ENCODE results near the gene COBL. TPM values are rescaled to one million over a fixed set of nuclear protein-coding genes. Genes with fewer than 3 reads are reported as not detected.
A peak's percentile ranks its signal among the peaks of the same experiment; 100 is the strongest.

Gene COBL
- total RNA-seq, 1 donor from 2014 or later = 53.2 TPM

- H3K9ac ChIP-seq (ENCODE audit: low read depth in 1 of 3, low read length in 3 of 3) = no peak overlapping the region
- peaks cover 0 to 37% (median 19%) of the 10 kb centered on the region in 3 donors for H3K4me1 ChIP-seq (ENCODE audit: control insufficient read depth in 3 of 3, insufficient read depth in 3 of 3, low read length in 3 of 3)
- H3K36me3 ChIP-seq (ENCODE audit: control insufficient read depth in 3 of 3, insufficient read depth in 3 of 3, low read length in 3 of 3) = no peaks in the 10 kb centered on the region
- no peaks in the 10 kb centered on the region for H3K27me3 ChIP-seq (ENCODE audit: control insufficient read depth in 3 of 3, insufficient read depth in 3 of 3, low read length in 3 of 3)
- no peak overlapping the region for H3K27ac ChIP-seq (ENCODE audit: low read depth, low read length)
- no peak overlapping the region for H3K4me3 ChIP-seq (ENCODE audit: low read length in 3 of 3)
- H3K9me3 ChIP-seq (ENCODE audit: control insufficient read depth in 3 of 3, low read length in 3 of 3) = no peaks in the 10 kb centered on the region
Measured at GRCh38 chr7:51297986-51298385, 18.6 kb downstream of the COBL start.

- Histone ChIP-seq H3K9me3 (ENCODE audit: control insufficient read depth in 3 of 3, low read length in 3 of 3) (no peaks in the 10 kb centered on the region), H3K27me3 (ENCODE audit: control insufficient read depth in 3 of 3, insufficient read depth in 3 of 3, low read length in 3 of 3) (no peaks in the 10 kb centered on the region), H3K4me3 (ENCODE audit: low read length in 3 of 3) (no peak overlapping the region), H3K4me1 (ENCODE audit: control insufficient read depth in 3 of 3, insufficient read depth in 3 of 3, low read length in 3 of 3) (peaks cover 0 to 36% (median 17%) of the 10 kb centered on the region in 3 donors), H3K36me3 (ENCODE audit: control insufficient read depth in 3 of 3, insufficient read depth in 3 of 3, low read length in 3 of 3) (no peaks in the 10 kb centered on the region), H3K27ac (ENCODE audit: low read depth, low read length) (no peak overlapping the region), H3K9ac (ENCODE audit: low read depth in 1 of 3, low read length in 3 of 3) (no peak overlapping the region)
Measured at GRCh38 chr7:51295440-51296245, 21.0 kb downstream of the COBL start.

GRCh38 chr7:51292596-51292995 is 24.0 kb downstream of the COBL start:
- H3K36me3 ChIP-seq (ENCODE audit: control insufficient read depth in 3 of 3, insufficient read depth in 3 of 3, low read length in 3 of 3) = no peaks in the 10 kb centered on the region
- H3K27ac ChIP-seq (ENCODE audit: low read depth, low read length) = no peak overlapping the region
- no peak overlapping the region for H3K4me3 ChIP-seq (ENCODE audit: low read length in 3 of 3)
- no peak overlapping the region for H3K9ac ChIP-seq (ENCODE audit: low read depth in 1 of 3, low read length in 3 of 3)
- no peaks in the 10 kb centered on the region for H3K9me3 ChIP-seq (ENCODE audit: control insufficient read depth in 3 of 3, low read length in 3 of 3)
- no peaks in the 10 kb centered on the region for H3K27me3 ChIP-seq (ENCODE audit: control insufficient read depth in 3 of 3, insufficient read depth in 3 of 3, low read length in 3 of 3)
- H3K4me1 ChIP-seq (ENCODE audit: control insufficient read depth in 3 of 3, insufficient read depth in 3 of 3, low read length in 3 of 3) = peaks cover 12 to 40% (median 22%) of the 10 kb centered on the region in 3 donors

GRCh38 chr7:51290702-51291540 is 25.7 kb downstream of the COBL start:
- Histone ChIP-seq H3K9ac (ENCODE audit: low read depth in 1 of 3, low read length in 3 of 3) (no peak overlapping the region), H3K9me3 (ENCODE audit: control insufficient read depth in 3 of 3, low read length in 3 of 3) (no peaks in the 10 kb centered on the region), H3K27me3 (ENCODE audit: control insufficient read depth in 3 of 3, insufficient read depth in 3 of 3, low read length in 3 of 3) (no peaks in the 10 kb centered on the region), H3K27ac (ENCODE audit: low read depth, low read length) (peak overlapping the region; percentile 59), H3K4me3 (ENCODE audit: low read length in 3 of 3) (no peak overlapping the region), H3K4me1 (ENCODE audit: control insufficient read depth in 3 of 3, insufficient read depth in 3 of 3, low read length in 3 of 3) (peaks cover 12 to 40% (median 22%) of the 10 kb centered on the region in 3 donors), H3K36me3 (ENCODE audit: control insufficient read depth in 3 of 3, insufficient read depth in 3 of 3, low read length in 3 of 3) (no peaks in the 10 kb centered on the region)

GRCh38 chr7:51290304-51290637 is 26.3 kb downstream of the COBL start:
- H3K9me3 ChIP-seq (ENCODE audit: control insufficient read depth in 3 of 3, low read length in 3 of 3) = no peaks in the 10 kb centered on the region
- H3K4me3 ChIP-seq (ENCODE audit: low read length in 3 of 3) = no peak overlapping the region
- H3K4me1 ChIP-seq (ENCODE audit: control insufficient read depth in 3 of 3, insufficient read depth in 3 of 3, low read length in 3 of 3) = peaks cover 12 to 34% (median 22%) of the 10 kb centered on the region in 3 donors
- H3K9ac ChIP-seq (ENCODE audit: low read depth in 1 of 3, low read length in 3 of 3) = peak overlapping the region in 1 of 3 donors; percentile 16
- H3K36me3 ChIP-seq (ENCODE audit: control insufficient read depth in 3 of 3, insufficient read depth in 3 of 3, low read length in 3 of 3) = no peaks in the 10 kb centered on the region
- H3K27ac ChIP-seq (ENCODE audit: low read depth, low read length) = peak overlapping the region; percentile 59
- no peaks in the 10 kb centered on the region for H3K27me3 ChIP-seq (ENCODE audit: control insufficient read depth in 3 of 3, insufficient read depth in 3 of 3, low read length in 3 of 3)

GRCh38 chr7:51289623-51290303 is 26.8 kb downstream of the COBL start:
- H3K9ac ChIP-seq (ENCODE audit: low read depth in 1 of 3, low read length in 3 of 3) = peak overlapping the region; percentile 42 to 78 (median 75)

GRCh38 chr7:51288896-51289622 is 27.6 kb downstream of the COBL start:
- Histone ChIP-seq H3K4me3 (ENCODE audit: low read length in 3 of 3) (peak overlapping the region; percentile 12 to 65 (median 53)), H3K9ac (ENCODE audit: low read depth in 1 of 3, low read length in 3 of 3) (peak overlapping the region; percentile 42 to 78 (median 75)), H3K9me3 (ENCODE audit: control insufficient read depth in 3 of 3, low read length in 3 of 3) (no peaks in the 10 kb centered on the region), H3K27ac (ENCODE audit: low read depth, low read length) (peak overlapping the region; percentile 59), H3K36me3 (ENCODE audit: control insufficient read depth in 3 of 3, insufficient read depth in 3 of 3, low read length in 3 of 3) (no peaks in the 10 kb centered on the region), H3K4me1 (ENCODE audit: control insufficient read depth in 3 of 3, insufficient read depth in 3 of 3, low read length in 3 of 3) (peaks cover 12 to 38% (median 22%) of the 10 kb centered on the region in 3 donors), H3K27me3 (ENCODE audit: control insufficient read depth in 3 of 3, insufficient read depth in 3 of 3, low read length in 3 of 3) (no peaks in the 10 kb centered on the region)

More at GRCh38 chr7:51289623-51290303, 26.8 kb downstream of the COBL start:
- Histone ChIP-seq H3K4me1 (ENCODE audit: control insufficient read depth in 3 of 3, insufficient read depth in 3 of 3, low read length in 3 of 3) (peaks cover 12 to 38% (median 22%) of the 10 kb centered on the region in 3 donors), H3K27me3 (ENCODE audit: control insufficient read depth in 3 of 3, insufficient read depth in 3 of 3, low read length in 3 of 3) (no peaks in the 10 kb centered on the region), H3K4me3 (ENCODE audit: low read length in 3 of 3) (peak overlapping the region; percentile 16 to 65 (median 53)), H3K9me3 (ENCODE audit: control insufficient read depth in 3 of 3, low read length in 3 of 3) (no peaks in the 10 kb centered on the region), H3K36me3 (ENCODE audit: control insufficient read depth in 3 of 3, insufficient read depth in 3 of 3, low read length in 3 of 3) (no peaks in the 10 kb centered on the region), H3K27ac (ENCODE audit: low read depth, low read length) (peak overlapping the region; percentile 59)

- Histone ChIP-seq H3K4me3 (ENCODE audit: low read length in 3 of 3) (no peak overlapping the region), H3K27me3 (ENCODE audit: control insufficient read depth in 3 of 3, insufficient read depth in 3 of 3, low read length in 3 of 3) (no peaks in the 10 kb centered on the region), H3K9me3 (ENCODE audit: control insufficient read depth in 3 of 3, low read length in 3 of 3) (no peaks in the 10 kb centered on the region), H3K9ac (ENCODE audit: low read depth in 1 of 3, low read length in 3 of 3) (no peak overlapping the region), H3K4me1 (ENCODE audit: control insufficient read depth in 3 of 3, insufficient read depth in 3 of 3, low read length in 3 of 3) (peaks cover 12 to 29% (median 20%) of the 10 kb centered on the region in 3 donors), H3K27ac (ENCODE audit: low read depth, low read length) (no peak overlapping the region), H3K36me3 (ENCODE audit: control insufficient read depth in 3 of 3, insufficient read depth in 3 of 3, low read length in 3 of 3) (no peaks in the 10 kb centered on the region)
Measured at GRCh38 chr7:51286401-51286800, 30.2 kb downstream of the COBL start.

GRCh38 chr7:51280156-51280555 is 36.5 kb downstream of the COBL start:
- Histone ChIP-seq H3K4me1 (ENCODE audit: control insufficient read depth in 3 of 3, insufficient read depth in 3 of 3, low read length in 3 of 3) (peaks cover 31 to 40% (median 36%) of the 10 kb centered on the region in 3 donors), H3K27ac (ENCODE audit: low read depth, low read length) (peak overlapping the region; percentile 89), H3K4me3 (ENCODE audit: low read length in 3 of 3) (peak overlapping the region in 1 of 3 donors; percentile 2), H3K9ac (ENCODE audit: low read depth in 1 of 3, low read length in 3 of 3) (peak overlapping the region; percentile 4 to 64 (median 63)), H3K36me3 (ENCODE audit: control insufficient read depth in 3 of 3, insufficient read depth in 3 of 3, low read length in 3 of 3) (no peaks in the 10 kb centered on the region), H3K9me3 (ENCODE audit: control insufficient read depth in 3 of 3, low read length in 3 of 3) (no peaks in the 10 kb centered on the region), H3K27me3 (ENCODE audit: control insufficient read depth in 3 of 3, insufficient read depth in 3 of 3, low read length in 3 of 3) (no peaks in the 10 kb centered on the region)

Measured in skeletal muscle tissue (tissue), 4 donors.